Stimulated activated CD4-positive, alpha-beta T cell treated with anti-CD3 and anti-CD28 coated beads, TNF-alpha, amount 100 ng/mL, for 1 hour (primary cell): Measurements from ENCODE around the gene GMDS.

ENCODE experiments used
- DNase-seq, 3 donors: peaks; one replicate each; pipeline ENCODE4 v3.0.0-alpha.2; 2020; ENCODE audit warnings: low read depth in 3 of 3, low spot score in 1 of 3

The GMDS gene

GRCh38 chr6:1584996-1585668 lies 660.3 kb downstream of the GMDS start:
- no peak for DNase-seq

GRCh38 chr6:1584146-1584545 lies 661.3 kb downstream of the GMDS start:
- DNase-seq: no peak

GRCh38 chr6:1581120-1581991 lies 664.0 kb downstream of the GMDS start:
- DNase-seq: no peak

- no peak for DNase-seq
Observed at GRCh38 chr6:1580585-1580984, 664.8 kb downstream of the GMDS start.

GRCh38 chr6:1580109-1580508 lies 665.3 kb downstream of the GMDS start:
- no peak for DNase-seq

GRCh38 chr6:1579096-1579495 lies 666.3 kb downstream of the GMDS start:
- no peak for DNase-seq

- DNase-seq: no peak
Observed at GRCh38 chr6:1577896-1578745, 667.3 kb downstream of the GMDS start.

GRCh38 chr6:1577146-1577680 lies 668.2 kb downstream of the GMDS start:
- no peak for DNase-seq

- DNase-seq: no peak
Observed at GRCh38 chr6:1576711-1577110, 668.7 kb downstream of the GMDS start.

GRCh38 chr6:1576166-1576565 lies 669.2 kb downstream of the GMDS start:
- no peak for DNase-seq

- DNase-seq: no peak
Observed at GRCh38 chr6:1575210-1576041, 670.0 kb downstream of the GMDS start.

- no peak for DNase-seq
Observed at GRCh38 chr6:1574890-1575209, 670.6 kb downstream of the GMDS start.

- no peak for DNase-seq
Observed at GRCh38 chr6:1574083-1574761, 671.2 kb downstream of the GMDS start.
